NCI-H748 (cell line): ENCODE measurements around the gene TLR8.

Experiments
- DNase-seq: peaks from one replicate; lab custom pipeline; 2025; ENCODE audit not compliant: unreplicated experiment; lab: John Stamatoyannopoulos, UW

Gene TLR8

GRCh38 chrX:12906046-12906761 is at the start of gene TLR8:
TLR8 (plus strand) TSS chrX:12906620; CDS start chrX:12906707, 87 bp downstream.
- DNase-seq: no peak

GRCh38 chrX:12865359-12865758 is 41.1 kb upstream of the TLR8 start:
- DNase-seq: no peak

- DNase-seq: no peak
Observed at GRCh38 chrX:12866451-12867377, 39.7 kb upstream of the TLR8 start, which contains the start of gene TLR7. TLR7 (plus strand) TSS chrX:12867072; CDS start chrX:12867579, 507 bp downstream.

GRCh38 chrX:12867685-12868084 is 38.7 kb upstream of the TLR8 start:
- DNase-seq: no peak

- DNase-seq: no peak
Observed at GRCh38 chrX:12868747-12869146, 37.7 kb upstream of the TLR8 start.

GRCh38 chrX:12871257-12871656 is 35.2 kb upstream of the TLR8 start:
- DNase-seq: no peak

GRCh38 chrX:12872741-12873140 is 33.7 kb upstream of the TLR8 start:
- DNase-seq: no peak

- no peak for DNase-seq
Observed at GRCh38 chrX:12874581-12874980, 31.8 kb upstream of the TLR8 start.

GRCh38 chrX:12877386-12877785 is 29.0 kb upstream of the TLR8 start:
- no peak for DNase-seq

- no peak for DNase-seq
Observed at GRCh38 chrX:12878536-12878935, 27.9 kb upstream of the TLR8 start.

- no peak for DNase-seq
Observed at GRCh38 chrX:12881914-12882313, 24.5 kb upstream of the TLR8 start.

GRCh38 chrX:12885508-12885907 is 20.9 kb upstream of the TLR8 start:
- DNase-seq: no peak

- no peak for DNase-seq
Observed at GRCh38 chrX:12886545-12886944, 19.9 kb upstream of the TLR8 start.

- no peak for DNase-seq
Observed at GRCh38 chrX:12887141-12887540, 19.3 kb upstream of the TLR8 start.

GRCh38 chrX:12887767-12888166 is 18.7 kb upstream of the TLR8 start:
- DNase-seq: no peak

GRCh38 chrX:12890467-12890866 is 16.0 kb upstream of the TLR8 start:
- DNase-seq: no peak

- no peak for DNase-seq
Observed at GRCh38 chrX:12891171-12891570, 15.2 kb upstream of the TLR8 start.

GRCh38 chrX:12891915-12892506 is 14.4 kb upstream of the TLR8 start:
- no peak for DNase-seq

- no peak for DNase-seq
Observed at GRCh38 chrX:12892716-12893115, 13.7 kb upstream of the TLR8 start.

- DNase-seq: peak; percentile 51
Observed at GRCh38 chrX:12894074-12895030, 12.1 kb upstream of the TLR8 start.

- no peak for DNase-seq
Observed at GRCh38 chrX:12895866-12896265, 10.6 kb upstream of the TLR8 start.
